GM12874 (cell line): ENCODE measurements around the gene TH.

Source experiments
- CTCF ChIP-seq: IDR thresholded peaks from 2 replicates; pipeline ENCODE4 v1.5.1; 2011; ENCODE audit warnings: low read depth, mild to moderate bottlenecking, control low read depth, low read length, moderate library complexity; ENCODE audit not compliant: insufficient read depth

The TH gene

GRCh38 chr11:2207773-2208621 is 36.4 kb upstream of the TH start:
- no peak for TF ChIP-seq CTCF

DNA sequence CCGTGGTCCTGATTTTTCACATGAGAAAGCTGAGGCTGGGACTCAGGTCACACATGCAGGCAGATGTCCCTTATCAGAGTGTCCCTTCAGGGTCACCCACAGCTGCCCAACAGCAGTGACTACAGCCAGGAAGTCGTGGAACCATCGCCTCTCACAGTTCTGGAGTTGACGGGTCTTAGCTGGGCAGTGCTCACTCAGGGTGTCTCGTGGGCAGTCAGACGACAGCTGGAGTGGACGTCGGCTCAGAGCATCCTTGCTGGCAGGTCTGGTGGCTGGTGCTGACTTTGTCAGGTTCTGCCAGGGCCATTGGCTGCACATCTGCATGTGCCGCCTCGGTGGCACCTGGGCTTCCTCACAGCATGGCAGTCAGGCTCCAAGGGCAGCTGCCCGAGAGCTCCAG is 35.6 kb upstream of the TH start:
- no peak for TF ChIP-seq CTCF

DNA sequence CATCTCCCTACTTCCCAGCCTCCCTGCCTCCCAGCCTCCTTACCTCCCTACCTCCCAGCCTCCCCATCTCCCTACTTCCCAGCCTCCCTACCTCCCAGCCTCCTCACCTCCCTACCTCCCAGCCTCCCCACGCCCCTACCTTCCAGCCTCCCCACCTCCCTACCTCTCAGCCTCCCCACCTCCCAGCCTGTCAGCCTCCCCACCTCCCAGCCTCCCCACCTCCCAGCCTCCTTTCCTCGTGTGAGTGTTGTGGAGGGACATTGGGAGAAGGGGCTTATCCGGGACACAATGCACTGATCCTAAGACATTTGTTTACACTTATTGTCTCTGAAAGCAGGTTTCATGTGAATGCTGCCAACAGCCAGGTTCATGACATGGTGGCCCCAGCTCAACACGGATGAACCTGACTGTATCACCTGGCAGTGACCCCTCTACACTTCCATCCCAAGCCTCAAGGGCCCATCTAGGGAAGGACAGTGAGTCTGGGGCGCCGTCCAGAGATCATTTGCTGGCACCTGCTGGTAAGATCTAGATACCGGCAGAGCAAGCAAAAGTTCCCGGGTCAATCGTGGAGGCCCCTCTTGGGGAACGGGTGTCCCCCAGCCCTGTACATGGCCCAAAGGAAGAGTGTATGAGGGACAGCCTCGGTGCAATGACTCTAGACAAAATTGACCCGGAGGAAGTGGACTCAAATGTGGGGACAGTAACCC is 34.5 kb upstream of the TH start:
- no peak for TF ChIP-seq CTCF

- no peak for TF ChIP-seq CTCF
Observed at GRCh38 chr11:2205214-2205720, 33.7 kb upstream of the TH start.

- TF ChIP-seq CTCF = no peak
Observed at GRCh38 chr11:2204361-2205213, 33.0 kb upstream of the TH start.

- no peak for TF ChIP-seq CTCF
Observed at GRCh38 chr11:2203440-2204259, 32.0 kb upstream of the TH start.
